Measurements from ENCODE around the gene NUDC.
"Not testable (repeated sequence)": the region's sequence is repeated elsewhere in the genome, so short reads cannot be mapped to it uniquely, and the experiment has no call there.

Gene NUDC

DNA sequence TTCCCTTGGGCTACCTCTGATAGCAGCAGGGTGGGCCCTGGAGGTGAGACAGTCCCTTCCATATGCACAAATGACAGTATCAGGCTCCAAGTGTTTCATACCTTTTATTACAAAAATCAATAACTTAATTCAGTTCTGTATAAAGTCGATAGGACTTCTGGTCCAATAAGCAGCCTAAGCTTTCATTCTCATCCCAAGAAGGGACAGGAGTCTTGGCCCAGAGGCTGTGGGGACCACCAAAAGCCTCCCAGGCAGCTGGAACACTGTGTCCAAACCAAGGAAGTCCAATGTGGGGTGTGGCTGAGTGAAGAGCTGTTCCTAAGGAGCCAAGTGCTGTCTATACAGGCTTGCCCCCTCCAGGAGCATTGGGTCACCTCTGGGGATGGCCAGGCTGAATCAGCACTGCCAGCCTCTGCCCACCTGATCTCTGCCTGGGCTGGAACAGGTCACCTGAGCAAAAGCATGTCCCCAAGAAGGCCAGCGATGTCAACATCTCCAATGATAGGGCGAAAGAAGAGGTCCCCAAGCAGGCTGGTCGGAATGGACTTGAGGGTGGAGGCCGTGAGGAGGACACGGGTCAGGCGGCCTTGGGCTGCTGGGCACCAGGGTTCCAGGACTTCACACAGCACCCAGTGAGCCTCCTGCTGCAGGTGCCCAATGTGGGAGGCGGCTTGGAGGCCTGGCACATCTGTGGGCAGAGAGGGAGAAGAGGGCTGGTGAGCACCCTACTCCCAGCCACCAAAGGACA, 10.0 kb upstream of the NUDC start:
- DNase-seq, result no peak

- DNase-seq, result no peak
These were observed 9.4 kb upstream of the NUDC start for GRCh38 chr1:26912147-26912490.

DNA sequence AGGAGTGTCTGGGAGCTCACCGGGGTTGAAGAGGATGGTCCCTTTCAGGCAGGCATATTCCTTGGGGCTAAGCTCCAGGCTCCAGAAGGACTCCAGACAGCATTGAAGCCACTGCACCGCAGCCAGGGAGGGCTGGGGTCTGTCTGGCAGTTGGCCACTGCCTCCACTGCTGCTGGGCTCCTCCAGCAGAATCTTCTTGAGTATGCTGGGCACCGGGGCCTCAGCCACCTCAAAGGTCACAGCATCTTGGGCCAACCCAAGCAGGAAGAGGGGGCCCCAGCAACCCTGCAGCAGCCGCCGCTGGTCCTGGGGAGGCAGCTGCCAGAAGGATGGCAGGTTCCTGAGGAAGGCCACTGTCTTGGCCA, 8.2 kb upstream of the NUDC start:
- no peak for DNase-seq

DNA sequence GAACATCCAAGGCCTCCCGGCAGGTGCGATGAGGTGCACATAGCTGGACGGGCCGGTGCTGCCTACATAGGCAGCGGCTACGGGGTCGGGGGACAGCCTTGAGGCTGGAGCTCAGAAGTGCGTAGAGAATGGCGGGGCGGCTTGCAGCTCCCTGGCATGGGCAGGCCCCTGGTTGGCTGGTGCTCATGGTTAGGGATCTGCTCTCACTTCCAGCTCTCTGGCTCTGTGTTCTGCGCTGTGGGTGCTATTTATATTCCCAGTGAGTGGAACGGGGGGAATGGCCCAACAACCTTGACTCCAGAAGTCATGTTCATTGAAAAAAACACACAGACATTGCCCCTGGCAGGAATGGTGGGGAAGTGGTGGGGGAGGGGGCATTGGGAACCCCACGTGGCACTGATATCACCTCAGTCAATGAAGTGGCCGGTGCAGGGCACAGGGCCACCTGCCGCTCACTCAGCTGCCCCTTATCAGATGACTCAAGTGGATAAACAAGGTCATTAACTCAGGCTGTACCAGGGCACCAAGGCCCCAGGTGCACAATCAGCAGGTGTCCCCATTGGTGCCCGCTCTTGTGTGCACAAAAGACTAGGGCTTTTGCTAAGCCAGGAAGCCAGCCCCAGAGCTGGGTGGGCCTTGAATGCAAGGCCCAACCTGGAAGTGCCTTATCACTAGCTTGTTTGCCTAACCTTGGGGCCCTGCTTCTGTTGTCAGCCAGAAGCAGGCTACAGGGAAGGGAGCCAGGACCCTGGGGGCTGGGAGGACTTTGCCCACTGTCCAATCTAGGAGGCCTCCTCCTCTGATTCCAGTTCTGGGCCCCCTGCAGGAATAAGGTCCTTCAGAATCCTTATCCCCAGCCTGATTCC, 7.6 kb upstream of the NUDC start, which contains the start of gene NR0B2:
Gene NR0B2, minus strand, starts transcription at position 222 of the 866 bp plus-strand sequence. Its CDS starts 35 bp downstream, at position 187.
- no peak for DNase-seq

- DNase-seq, result no peak
These were observed 6.2 kb upstream of the NUDC start for GRCh38 chr1:26915204-26915842.

GRCh38 chr1:26921126-26921539, 410 bp upstream of the NUDC start:
- no peak for DNase-seq

- no peak for DNase-seq
These were observed 837 bp downstream of the NUDC start for GRCh38 chr1:26922431-26922729.

DNA sequence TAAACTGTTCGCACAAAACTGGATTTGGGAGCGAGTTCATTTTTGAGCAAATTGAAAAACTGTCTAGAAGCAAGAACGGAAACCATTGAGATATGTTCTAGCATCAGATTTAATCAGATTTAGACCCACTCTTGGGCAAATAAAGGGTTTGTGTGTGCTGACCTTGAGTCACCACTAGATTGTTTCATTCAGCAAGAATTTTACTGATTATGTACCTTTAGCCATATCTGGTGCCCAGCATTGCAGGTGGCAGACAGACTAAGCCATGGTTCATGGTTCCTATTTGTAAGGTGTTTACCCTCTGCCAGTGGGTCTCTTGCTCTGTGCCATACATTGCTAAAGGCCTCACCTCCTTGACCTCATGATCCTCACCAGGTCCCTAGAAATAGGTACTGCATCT, 1.4 kb downstream of the NUDC start:
- DNase-seq, result no peak

GRCh38 chr1:26923711-26924110, 2.2 kb downstream of the NUDC start:
- peak; percentile 24 for DNase-seq

- DNase-seq, result no peak
These were observed 11.0 kb downstream of the NUDC start for GRCh38 chr1:26932531-26932930.

- no peak for DNase-seq
These were observed 15.3 kb downstream of the NUDC start for GRCh38 chr1:26936823-26937222.

- no peak for DNase-seq
These were observed 16.6 kb downstream of the NUDC start for GRCh38 chr1:26938004-26938658.

DNA sequence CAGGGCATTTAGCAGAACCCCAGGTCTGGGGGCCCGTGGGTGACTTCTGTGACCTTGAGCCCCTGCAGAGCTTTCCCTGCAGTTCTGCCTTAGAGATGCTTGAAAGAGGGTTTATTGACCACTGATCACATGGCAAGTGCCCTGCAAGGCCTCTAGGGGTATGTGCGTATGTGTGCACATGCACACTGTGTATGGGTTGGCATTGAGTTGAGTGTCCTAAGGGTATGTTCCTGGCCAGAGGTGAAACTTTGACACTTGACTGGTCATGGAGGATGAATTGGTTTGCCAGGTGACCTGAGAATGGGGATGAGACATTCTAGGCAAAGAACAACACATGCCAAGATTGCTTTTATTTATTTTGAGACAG, 17.1 kb downstream of the NUDC start:
- no peak for DNase-seq

DNA sequence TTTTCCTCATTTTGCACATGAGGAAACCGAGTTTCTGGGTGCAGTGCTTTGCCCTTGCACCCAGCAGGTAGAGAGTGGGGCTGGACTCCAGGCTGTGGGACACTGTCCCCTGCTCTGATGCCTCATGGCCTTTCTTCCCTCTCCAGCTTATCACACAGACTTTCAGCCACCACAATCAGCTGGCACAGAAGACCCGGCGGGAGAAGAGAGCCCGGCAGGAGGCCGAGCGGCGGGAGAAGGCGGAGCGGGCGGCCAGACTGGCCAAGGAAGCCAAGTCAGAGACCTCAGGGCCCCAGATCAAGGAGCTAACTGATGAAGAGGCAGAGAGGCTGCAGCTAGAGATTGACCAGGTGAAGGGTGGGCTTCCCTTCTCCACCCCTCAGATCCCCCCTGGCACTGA, 19.8 kb downstream of the NUDC start:
- no peak for DNase-seq

- no peak for DNase-seq
These were observed 21.1 kb downstream of the NUDC start for GRCh38 chr1:26942656-26943055.

GRCh38 chr1:26945138-26945537, 23.6 kb downstream of the NUDC start:
- DNase-seq, result no peak

- DNase-seq, result no peak
These were observed 24.2 kb downstream of the NUDC start for GRCh38 chr1:26945728-26946127.

- DNase-seq, result no peak
These were observed 24.7 kb downstream of the NUDC start for GRCh38 chr1:26946270-26946669.

DNA sequence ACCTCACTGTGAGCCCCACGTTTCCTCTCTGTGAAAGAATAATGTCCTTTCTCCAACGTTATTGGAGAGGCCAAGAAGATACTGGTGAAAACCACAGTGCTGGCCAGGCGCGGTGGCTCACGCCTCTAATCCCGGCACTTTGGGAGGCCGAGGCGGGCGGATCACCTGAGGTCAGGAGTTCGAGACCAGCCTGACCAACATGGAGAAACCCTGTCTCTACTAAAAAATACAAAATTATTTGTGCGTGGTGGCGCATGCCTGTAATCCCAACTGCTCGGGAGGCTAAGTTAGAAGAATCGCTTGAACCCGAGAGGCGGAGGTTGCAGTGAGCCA, 27.1 kb downstream of the NUDC start:
- DNase-seq, result not testable (repeated sequence)

GRCh38 chr1:26949266-26949925, 27.9 kb downstream of the NUDC start:
- no peak for DNase-seq

- no peak for DNase-seq
These were observed 28.4 kb downstream of the NUDC start for GRCh38 chr1:26949926-26950319.

DNA sequence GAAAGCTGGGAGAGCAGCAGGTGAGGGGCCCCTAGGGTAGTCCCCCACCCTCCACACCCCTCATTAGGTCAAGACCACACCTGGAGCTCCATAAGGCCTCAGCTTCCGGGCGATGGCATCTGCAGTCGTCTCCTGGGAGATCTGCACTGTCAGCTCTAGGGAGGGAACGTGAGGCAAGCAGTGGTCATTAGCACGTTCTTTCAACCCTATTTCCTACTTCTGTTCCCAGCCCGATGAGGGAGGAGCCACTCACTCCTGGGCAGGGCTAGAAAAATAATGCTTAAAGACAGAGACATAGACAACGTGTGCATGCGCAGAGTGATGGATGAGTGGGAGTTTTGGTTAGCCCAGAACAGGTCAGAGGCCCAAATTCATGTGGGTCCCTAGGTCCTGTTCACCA, 29.1 kb downstream of the NUDC start:
- no peak for DNase-seq

DNA sequence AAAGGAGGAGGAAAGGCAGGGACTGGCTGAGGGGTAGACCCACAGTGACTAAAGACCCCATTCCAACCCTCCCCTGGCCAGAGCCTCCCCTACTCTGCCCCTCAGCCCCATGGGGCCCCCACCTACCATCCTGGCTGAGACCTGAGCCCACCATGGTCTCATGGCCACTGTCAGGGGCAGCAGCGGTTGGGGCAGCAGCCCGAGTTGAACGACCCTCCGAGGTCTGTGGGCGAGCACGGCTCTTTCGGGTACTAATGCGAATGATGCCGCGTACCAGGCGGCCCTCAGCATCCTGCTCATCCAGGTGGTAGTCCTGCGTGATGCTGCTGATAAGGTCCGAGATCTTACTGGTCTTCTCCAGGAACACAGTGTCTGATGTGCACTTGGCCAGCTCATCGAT, 29.7 kb downstream of the NUDC start:
- DNase-seq, result no peak

Data from activated CD4-positive, alpha-beta T cell treated with anti-CD3 and anti-CD28 coated beads for 48 hours (primary cell).